Bone marrow (tissue), 2 donors: ENCODE data around the gene ELAPOR1.

Source experiments
- DNase-seq, 2 donors: peaks; one replicate each; lab custom pipeline; 2025; lab: John Stamatoyannopoulos, UW

ELAPOR1 gene

DNA sequence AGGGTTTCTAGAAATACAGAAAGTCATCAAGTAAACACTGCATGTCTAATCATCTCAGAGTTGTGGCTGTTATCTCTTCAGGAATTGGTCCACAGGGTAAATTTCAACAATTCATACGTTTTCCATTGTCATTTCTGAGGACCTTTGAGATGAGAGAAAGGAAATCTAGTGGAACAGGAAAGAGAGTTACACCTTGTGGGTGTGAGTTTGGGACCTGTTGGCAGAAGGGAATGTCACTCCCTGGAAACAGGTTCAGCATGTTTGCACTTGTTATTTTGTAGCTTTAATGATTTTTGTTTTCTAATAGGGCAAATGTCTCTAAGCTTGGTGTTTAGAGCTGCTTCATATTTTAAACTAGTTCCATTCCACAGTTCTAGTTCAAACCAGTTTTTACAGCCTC lies 17.8 kb upstream of the ELAPOR1 start:
- no peak for DNase-seq

DNA sequence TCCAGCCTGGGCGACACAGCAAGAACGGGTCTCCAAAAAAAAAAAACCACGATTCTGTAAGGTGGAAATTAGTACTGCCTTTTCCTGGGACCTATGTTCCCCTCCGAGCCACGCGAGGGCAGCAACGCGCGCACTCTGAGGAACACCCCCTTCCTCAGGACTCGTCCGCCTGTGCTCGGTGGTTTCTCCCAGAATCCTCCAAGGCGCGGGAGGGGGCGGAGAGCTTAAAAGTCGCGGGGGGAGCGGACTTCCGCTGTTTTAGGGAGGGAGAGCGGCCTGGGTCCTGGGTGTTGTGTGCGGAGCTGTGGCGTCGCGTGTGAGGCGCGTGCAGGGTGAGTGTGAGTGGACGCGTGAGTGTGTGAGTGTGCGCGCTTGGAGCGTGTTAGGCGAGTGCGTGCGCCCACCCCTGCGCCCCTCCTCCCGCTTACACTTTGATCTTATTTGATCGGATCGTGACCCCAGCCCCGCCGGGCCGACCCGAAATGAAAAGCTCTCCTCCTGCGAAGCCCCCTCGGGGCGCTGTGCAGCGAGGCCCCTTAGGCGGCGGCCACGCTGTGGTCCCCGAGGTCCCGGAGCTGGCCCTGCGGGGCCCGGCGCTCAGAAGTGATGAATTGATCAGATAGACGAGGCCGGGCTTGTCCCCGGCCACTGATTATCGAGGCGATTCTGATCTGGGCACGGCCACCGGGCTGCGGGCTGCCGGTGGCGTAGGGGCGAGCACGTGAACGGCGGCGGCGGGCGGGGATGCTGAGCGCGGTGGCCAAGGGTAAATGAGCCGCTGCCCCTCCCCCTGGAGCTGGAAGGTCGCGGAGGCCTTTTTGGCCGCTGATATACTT lies 13.8 kb upstream of the ELAPOR1 start:
- peak; percentile 81 to 97 for DNase-seq

DNA sequence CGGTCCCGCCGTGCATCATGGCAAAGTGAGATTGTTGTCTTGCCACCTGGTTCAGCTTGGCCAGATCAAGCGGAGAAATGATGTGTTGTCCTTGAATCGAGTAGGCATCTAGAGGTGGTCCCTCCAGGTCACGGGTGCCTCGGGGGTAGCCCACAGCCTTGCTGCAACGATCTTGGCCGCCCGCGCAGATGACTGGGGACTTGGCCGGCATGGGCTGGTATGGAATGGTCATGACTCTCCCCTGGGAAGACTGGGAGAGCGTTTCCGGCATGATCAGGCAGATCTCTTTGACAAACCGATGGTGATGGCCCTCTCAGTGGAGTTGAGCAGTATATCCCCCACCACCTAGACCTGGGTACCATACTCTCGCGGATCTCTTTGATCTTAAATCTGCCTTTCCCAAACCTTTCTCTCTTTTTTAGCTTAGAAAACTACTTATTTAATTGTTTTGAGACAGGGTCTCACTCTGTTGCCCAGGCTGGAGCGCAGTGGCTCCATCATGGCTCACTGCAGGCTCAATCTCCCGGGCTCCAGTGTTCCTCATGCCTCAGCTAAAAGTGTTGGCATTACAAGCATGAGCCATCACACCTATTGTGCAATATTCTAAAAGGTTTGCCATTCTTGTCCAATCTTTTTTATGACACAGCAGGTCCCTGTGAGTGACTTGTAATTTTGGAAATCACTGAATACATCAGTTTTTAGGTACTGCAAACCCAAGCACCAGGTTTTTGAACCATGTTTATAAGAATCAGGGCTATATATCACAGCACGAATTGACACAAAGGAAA lies 9.4 kb upstream of the ELAPOR1 start:
- DNase-seq = no peak

DNA sequence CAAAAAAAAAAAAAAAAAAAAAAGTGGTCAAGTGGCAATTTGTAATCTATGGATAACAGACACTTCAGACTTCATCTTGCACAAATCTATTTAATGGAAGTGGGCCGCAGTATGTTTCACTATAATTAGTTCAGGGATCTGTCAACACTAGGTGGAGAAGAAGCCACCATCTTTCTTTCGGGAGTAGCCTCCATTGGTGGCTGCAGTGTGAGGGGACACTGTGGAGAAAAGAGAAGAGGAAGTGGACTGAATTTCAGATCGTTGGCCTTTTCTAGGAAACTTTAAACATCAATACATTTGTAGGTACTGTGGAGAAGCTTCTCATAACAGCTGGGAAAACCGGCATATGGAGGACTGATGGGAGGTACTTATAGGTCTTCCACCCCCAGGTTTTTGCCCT lies 8.0 kb upstream of the ELAPOR1 start:
- DNase-seq = no peak

DNA sequence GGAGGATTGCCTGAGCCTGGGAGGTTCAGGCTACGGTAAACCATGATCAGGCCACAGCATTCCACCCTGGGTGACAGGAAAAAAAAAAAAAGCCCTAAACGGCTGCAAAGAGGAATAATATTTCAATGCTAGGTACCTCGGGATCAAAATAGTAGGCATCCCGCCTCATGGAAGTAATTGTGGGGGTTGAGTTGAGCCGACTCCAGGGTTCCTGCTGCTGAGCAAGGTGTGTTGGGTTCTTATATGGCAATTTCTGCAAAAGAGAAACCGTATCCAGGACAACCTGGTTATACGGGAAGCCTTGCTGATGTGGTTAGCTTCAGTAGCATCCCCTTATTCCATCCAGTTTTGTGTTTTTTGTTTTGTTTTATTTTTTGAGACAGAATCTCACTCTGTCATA lies 6.1 kb upstream of the ELAPOR1 start:
- DNase-seq = no peak

DNA sequence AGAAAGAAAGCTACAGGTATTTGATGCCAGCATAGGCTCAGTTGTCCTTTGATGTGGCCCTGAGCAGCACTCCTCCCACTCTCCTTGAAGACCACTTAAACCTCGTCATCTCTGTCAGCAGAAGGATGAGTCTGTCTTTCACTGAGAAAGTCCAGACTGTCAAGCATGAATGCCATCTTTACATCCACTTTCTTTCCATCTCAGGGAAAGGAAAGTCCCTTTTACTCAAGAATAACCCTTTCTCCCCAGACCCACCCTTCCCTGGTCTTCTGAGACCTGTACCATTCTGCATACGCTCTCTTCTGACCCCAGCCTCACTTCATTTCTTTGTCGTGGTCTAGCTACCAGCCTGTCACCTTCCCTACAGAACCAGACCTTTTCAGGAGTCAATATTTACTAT lies 4.0 kb upstream of the ELAPOR1 start:
- DNase-seq = no peak

DNA sequence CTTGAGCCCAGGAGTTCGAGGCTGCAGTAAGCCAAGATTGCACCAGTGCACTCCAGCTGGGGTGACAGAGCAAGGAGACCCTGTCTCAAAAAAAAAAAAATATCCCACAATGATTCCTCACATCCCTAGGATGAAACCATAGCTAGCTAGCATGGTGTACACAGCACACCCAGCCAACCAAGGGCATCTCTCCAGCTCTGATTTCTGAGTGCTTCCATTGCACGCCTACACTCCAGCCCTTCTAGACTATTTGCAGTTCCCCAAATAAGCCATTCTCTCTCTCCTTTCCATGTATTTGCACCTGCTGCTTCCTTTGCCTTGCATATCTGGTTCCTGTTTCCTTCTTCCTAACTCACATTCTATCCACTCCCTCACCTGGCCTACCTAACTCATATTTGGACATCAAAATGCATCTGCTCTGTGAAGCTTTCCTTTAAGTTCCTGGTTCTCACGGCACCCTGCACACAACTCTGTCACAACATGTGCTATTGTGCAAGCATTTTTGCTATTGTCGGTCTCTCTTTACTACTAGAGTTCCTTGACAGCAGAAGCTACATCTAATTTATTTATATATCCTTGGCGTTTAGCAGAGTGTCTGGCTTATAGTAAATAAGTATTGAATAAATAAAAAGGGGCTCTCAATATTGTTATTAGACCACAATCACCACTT lies 2.4 kb upstream of the ELAPOR1 start:
- no peak for DNase-seq

DNA sequence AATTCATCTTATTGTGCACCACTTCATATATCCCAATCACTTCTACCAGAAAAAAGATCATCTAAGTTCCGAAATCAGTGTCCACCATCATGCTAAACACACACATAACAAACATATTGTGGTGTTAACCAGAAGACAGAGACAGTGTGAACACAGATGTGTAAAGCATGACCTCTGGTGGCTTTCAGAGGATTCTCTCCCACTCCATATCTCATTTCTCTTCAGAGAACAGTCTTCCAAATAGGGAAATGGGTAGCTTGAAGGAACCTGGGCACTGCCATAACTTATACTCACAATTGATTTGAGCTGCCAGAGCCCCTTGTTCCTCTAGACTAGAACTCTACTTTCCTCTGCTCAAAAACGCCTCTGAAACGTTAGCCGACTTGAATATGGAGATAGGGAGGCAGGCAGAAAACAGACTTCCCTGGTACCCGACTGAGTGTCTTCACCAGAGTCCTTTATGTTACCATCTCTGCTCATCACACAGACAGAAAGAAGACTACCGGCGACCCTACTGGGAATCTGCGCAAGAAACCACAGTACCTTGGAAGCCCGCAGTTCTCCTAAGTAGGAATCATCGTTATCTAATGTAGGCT lies 1.8 kb upstream of the ELAPOR1 start:
- peak in 1 of 2 donors; percentile 53 for DNase-seq

DNA sequence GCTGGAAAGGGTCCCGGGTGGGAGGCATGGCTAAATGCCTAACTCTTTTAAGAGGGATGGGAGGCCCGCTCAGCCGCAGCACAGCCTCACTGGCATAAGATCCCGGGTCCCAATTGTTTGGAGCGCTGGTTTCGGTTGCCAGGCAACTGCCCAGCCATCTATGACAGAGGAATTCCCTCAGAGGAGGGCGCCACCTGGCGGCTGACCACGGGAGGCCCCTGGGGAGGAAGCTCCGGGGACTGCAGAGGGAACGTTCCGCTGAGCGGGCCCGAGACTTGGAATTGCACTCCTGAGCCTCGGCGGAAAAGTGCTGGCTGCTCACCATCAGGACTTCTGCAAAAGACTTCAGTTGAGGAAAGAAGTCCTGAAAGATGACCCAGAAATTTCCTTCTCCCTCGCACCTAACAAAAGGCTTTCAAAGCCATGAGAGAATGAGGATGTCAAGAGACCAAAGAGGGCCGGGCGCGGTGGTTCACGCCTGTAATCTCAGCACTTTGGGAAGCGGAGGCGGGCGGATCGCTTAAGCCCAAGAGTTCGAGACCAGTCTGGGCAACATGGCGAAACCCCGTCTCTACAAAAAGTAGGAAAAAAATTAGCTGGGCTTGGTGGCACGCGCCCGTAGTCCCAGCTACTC lies 1.1 kb upstream of the ELAPOR1 start:
- DNase-seq = peak; percentile 31 to 72

DNA sequence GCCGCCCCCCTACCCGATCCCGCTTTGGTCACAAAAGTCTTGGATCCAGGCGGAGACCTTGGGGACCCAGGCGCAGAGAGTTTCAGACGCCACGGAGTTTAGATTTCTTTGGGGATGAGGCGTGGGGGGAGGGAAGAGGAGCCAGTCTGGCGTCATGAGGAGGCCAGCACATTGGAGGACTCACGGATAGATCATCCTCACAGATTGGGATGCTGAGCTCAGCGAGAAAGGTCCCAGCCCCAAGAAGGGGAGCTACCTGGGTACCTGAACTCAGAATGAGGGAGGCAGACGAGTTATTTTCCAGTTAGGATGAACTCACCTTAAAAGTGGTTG lies 393 bp downstream of the ELAPOR1 start:
- no peak for DNase-seq

DNA sequence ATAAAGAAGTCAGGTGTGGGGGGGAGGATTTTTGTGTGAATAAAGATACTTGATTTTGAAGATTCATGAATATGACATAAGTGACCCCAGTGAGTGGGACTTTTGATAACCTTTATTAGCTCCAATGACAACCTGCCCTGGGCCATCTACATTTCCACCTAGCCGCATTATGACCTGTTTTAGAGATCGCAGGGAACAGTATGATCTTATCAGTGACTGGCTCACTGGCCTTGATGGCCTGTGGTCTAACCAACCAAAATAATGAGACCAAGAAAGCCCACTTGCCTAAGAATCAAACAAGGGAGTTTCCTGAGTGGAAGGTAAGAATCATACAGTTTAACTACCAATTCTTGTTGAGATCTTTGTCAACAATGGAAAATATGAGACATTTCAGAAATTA lies 1.8 kb downstream of the ELAPOR1 start:
- no peak for DNase-seq

DNA sequence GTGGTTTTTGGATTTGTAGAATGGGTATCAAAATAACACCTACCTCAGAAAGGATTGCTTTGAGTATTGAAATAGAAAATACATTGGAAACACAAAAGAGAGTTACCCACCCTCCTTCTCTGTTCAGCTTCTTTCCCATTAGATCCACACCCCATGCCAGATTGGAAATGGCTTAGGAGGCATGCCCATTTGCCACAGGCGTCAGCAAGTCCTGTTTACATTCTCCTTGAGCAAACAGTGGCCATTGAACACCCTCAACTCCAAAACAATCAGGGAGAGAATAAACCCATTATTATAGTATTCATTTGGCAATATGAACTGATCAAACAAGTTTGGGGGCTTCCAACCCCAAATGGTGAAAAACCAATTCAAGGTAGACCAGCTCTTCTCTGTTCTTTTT lies 2.4 kb downstream of the ELAPOR1 start:
- DNase-seq = no peak

DNA sequence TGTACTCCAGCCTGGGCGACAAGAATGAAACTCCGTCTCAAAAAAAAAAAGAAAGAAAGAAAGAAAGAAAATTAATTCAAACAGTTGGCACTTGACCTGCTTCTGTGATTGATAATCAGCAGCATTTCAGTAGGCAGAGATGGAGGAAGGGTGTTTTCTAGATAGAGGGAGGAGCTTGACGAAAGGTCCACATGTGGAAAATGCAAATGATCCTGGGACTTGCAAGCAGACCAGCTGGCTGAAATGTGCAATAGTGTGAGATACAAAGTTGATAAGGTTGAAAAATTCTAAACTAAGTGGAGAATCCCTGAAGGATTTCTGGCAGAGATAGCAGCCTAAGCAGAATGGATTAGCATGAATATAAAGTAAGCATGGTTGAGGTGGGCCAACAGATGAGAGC lies 4.2 kb downstream of the ELAPOR1 start:
- DNase-seq = no peak

DNA sequence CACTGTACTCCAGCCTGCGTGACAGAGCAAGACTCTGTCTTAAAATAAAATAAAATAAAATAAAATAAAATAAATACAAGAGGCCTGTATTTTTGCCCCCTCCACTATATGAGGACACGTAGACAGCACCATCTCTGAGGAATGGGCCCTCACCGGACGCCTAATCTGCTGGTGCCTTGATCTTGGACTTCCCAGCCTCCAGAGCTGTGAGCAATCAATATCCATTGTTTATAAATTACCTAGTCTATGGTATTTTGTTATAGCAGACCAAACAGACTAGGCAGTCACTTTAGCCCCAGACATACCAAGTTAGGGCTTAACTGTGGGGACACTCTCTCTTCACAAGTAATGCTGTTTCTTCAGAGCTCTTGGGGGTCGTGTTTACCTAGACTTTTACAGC lies 6.4 kb downstream of the ELAPOR1 start:
- DNase-seq = no peak

DNA sequence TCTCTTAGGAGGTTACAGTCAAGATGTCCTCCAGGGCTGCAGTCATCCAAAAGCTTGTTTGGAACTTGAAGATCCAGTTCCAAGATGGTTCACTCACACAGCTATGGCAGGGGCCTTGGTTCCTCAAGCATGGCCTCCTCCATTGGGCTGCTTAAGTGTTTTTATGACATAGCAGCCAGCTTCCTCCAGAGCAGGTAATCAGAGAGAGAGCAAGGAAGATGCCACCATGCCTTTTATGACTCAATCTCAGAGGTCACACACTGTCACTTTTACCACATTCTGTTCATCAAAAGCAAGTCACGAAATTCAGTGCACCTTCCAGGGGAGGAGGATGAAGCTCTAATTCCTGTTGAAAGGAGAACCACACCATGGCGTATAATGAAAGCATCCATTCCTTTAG lies 17.1 kb downstream of the ELAPOR1 start:
- DNase-seq = no peak

DNA sequence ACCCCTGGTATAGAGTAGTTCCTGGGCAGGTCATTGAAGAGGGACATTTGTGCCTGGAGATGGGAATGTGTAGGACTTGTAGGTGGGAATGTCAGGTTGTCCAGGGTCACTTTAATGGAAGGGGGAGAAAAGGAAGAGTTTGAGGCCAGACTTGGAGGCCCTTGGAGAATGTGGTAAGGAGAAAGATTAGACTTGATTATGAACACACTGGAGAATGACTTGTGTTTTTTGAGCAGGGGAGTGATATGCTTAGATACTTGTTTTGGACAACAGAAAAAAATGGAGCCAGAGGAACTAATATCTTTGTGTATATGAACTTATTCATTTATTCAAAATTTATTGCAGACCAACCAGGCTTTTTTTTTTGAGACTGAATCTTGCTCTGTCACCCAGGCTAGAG lies 17.9 kb downstream of the ELAPOR1 start:
- no peak for DNase-seq

DNA sequence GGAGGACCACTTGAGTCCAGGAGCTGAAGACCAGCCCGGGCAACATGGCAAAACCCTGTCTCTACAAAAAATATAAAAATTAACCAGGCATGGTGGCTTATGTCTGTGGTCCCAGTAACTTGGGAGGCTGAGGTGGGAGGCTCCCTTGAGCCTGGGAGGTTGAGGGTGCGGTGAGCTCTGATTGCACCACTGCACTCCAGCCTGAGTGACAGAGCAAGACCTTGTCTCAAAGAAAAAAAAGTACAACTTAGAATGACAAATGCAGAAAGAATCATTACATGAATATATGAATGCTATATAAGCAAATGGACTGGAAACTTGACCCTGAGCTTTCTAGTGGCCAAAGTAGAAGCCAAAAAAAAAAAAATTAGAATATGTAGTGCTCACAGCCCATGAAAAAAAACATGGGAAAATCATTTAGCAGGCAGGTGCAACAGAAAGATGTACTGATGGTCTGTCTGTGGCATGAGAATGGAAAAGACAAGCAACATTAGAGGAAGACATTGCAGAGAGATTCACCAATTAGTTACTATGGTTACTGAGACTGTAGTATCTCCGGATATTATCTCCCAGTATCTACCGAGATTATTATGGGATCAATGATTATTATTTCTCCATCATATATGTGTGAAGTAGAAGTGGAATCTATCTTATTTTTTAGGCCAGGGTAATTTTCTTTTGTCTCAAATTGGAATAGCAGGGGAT lies 19.2 kb downstream of the ELAPOR1 start:
- DNase-seq = no peak

DNA sequence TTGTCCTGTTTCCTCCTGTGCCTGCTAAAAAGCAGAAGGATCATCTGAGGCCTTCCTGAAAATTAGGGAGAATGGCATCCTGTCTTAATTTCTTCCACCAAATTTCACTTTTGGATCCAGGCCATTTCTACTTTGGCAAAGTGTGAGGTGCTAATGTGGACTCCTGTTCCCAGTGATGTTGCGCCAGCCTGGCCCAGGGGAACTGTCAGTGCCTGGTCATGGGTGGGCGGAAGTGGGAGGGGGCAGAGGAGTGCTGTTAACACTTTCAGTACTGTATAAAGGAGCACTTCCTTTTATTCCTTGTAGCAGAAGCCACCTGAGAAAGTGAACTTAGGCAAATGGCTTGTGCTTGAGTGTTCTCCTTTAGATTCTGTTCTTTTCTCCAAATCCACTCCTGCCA lies 19.9 kb downstream of the ELAPOR1 start:
- no peak for DNase-seq

DNA sequence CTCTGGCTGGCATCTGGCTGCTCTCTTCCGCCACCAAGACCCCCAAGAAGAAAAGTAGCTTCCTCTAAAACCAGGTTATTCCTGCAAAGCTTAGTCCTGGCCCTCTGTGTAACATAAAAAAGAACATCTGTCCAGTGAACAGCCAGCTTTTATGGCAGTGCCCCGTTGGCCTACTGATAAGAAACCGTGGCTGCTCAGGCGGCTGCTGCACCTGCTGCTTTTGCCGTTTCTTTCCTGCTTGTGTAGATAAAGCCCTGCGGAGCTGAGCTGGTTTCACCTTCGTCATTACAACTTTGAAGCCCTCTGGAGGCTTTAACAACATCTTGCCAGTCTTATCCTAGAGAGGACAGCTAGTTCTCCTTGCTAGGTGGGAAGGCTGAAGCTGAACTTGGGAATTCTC lies 20.5 kb downstream of the ELAPOR1 start:
- DNase-seq = no peak

DNA sequence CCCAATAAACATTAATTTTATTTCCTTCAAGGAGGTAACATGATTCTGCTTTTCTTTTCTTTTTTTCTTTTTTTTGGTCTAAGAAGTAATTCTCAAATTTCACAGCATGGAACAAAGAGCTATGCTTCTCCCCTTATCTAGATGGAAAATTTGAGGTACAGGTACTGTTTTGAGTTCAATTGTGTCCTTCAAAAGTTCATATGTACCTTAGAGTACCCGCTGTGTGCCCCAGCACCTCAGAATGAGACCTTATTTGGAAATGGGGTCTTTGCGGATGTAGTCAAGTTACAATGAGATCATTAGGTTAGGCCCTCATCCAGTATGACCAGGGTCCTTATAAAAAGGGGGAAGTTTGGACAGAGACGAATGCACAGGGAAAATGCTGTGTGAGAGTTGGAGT lies 22.0 kb downstream of the ELAPOR1 start:
- no peak for DNase-seq

DNA sequence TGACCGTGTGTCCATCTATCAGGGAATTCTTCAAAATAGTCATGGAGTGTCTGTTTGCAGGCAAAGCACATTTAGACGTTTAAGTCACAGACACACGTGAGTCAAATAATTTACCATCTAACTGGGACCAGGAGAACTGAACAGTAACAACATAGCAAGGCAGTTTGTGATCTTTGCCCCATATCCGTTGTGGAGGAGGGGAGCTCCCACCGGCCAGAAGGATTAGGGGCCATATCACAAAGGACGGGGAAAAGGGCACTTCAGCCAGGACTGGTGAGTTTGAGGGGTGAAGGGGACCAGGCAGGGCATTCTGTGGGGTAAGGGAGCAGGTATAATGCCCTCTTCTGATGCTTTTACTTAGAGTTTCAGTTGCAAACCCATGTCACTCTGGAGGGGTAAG lies 22.9 kb downstream of the ELAPOR1 start:
- DNase-seq = no peak

DNA sequence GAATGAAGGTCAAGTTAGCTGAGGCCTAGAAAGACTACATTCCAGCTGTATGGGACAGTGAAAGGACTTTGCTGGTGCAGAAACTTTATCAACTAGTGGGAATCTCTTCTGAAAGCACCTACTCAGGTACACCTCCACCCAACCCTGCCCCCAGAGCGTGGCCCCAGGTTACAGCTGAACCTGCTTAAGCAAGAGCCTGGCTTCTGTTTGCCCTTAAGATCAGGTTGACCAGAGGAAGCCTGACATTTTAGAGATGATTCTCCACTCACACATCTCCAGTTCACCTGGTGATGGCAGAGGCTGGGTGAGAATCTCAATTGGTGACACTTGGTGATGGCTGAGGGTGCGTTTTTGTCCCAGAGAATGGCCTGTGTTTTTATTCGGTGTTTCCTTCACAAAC lies 24.0 kb downstream of the ELAPOR1 start:
- DNase-seq = no peak
